GM21528 (cell line): ENCODE data around the gene TCEANC2.

Experiments
- ATAC-seq: cut with Tn5 transposase; IDR thresholded peaks from one replicate; pipeline ENCODE4 v1.9.1; 2021; ENCODE audit warnings: mild to moderate bottlenecking, moderate library complexity; ENCODE audit not compliant: unreplicated experiment, low FRiP score

Gene TCEANC2

DNA sequence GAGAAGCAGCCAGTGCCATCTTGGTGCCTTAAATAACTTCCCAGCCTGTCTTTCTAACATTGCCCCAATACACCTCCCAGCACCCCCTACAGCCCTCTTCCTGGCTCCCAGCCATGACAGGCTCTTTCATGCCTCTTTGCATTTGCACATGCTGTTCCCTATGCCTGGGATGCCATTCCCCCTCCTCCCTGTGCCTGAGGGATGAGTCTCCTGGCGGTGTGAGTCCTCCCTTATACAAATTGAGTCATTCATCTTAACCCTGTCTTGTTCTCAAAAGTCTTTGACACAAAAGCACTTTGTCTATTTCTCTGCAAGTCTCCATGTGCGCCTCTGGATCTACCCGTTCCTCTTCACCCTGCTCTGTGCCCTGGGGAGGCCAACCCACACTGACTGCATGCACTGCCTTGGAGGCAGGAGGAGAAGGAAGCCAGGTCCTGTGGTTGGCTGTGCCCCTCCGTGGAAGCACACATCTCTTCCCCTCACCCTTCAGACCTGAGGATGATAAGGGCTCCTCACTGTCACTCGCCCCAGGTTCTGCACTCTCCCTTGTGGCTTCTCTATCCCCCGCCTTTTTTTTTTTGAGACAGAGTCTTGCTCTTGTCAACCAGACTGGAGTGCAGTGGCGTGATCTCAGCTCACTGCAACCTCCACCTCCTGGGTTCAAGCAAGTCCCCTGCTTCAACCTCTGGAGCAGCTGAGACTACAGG, 74.3 kb downstream of the TCEANC2 start:
- ATAC-seq = no peak

GRCh38 chr1:54129858-54130257, 76.5 kb downstream of the TCEANC2 start:
- no peak for ATAC-seq

GRCh38 chr1:54131419-54131818, 78.0 kb downstream of the TCEANC2 start:
- no peak for ATAC-seq

- no peak for ATAC-seq
These were observed 79.1 kb downstream of the TCEANC2 start for GRCh38 chr1:54132495-54132894.

DNA sequence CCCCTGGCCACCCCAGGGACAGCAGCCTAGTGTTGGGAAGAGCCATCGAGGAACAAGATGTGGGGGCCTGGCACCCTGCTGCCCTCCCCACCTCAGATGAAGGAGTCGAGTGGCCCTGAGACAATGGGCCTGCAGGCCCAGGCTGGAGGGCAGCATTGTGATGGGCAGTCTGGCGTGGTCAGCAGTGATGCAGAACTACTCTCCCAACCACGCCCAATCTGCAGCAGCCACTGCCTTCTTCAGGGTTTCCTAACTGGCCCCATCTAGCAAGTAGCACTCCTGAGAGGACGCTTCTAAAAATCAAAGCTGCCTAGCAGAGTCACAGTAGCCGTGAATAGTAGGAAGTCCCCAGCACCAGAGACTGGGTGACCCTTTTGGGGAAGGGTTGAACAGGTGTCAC, 80.9 kb downstream of the TCEANC2 start:
- no peak for ATAC-seq

GRCh38 chr1:54135436-54136120, 82.2 kb downstream of the TCEANC2 start:
- ATAC-seq = no peak

- ATAC-seq = no peak
These were observed 83.0 kb downstream of the TCEANC2 start for GRCh38 chr1:54136269-54136896.

GRCh38 chr1:54136963-54137533, 83.6 kb downstream of the TCEANC2 start:
- no peak for ATAC-seq

- ATAC-seq = no peak
These were observed 84.2 kb downstream of the TCEANC2 start for GRCh38 chr1:54137534-54138061.

DNA sequence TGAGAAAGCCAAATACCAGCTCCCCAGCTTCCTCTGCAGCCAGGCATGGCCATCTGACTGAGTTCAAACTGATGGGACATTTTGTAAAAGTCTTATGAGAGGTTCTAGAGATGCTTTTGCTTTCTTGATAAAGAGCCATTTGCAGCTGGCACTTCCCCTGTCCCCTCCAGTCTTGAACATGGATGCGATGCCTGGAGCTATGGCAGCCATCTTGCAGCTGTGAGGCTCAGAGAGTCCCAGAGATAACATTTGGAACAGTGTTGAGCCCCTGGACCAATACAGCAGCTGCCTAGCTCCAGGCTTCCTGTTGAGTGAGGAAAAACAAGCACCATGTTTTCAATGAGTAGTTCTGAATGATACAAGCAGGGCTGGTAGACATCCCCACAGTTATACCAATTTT, 85.6 kb downstream of the TCEANC2 start:
- no peak for ATAC-seq

- ATAC-seq = no peak
These were observed 86.3 kb downstream of the TCEANC2 start for GRCh38 chr1:54139711-54140110.

GRCh38 chr1:54142146-54142900, 88.9 kb downstream of the TCEANC2 start:
- no peak for ATAC-seq

DNA sequence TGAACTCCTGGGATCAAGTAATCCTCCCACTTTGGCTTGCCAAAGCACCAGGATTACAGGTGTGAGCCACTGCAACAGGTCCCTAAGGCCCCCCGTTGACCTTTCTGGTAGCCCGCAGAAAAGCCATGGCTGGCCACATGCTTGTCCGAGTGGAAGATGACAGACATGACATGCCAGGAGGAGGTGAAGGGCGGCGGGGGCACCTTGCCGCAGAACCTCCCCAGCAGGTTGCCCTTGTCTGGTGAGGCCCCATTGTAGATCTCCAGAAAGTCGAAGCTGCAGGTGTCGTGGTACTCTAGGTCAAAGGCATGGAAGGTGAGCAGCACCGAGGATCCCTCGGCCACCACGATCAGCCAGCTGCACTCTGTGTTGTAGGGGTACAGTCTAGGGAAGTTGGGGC, 91.0 kb downstream of the TCEANC2 start:
- ATAC-seq = no peak

GRCh38 chr1:54149734-54150133, 96.3 kb downstream of the TCEANC2 start:
- no peak for ATAC-seq

DNA sequence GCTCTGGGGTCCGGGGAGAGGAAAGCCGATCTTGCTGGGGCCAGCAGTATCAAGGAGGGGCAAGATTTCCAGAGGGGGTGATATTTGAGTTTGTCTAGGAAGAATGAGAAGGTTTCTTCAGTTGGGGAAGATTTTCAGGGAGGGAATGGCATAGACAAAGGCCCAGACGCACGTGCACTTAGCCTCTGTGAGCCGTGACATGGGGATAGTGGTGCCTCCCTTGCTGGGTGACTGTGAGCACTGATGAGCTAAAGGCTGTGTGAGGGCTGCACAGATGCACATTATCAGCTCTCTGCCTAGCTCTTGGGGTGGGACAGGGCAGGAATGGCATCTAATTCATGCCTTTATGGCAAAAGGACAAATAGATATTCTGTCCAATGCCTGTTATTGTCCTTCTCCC, 97.6 kb downstream of the TCEANC2 start:
- no peak for ATAC-seq

DNA sequence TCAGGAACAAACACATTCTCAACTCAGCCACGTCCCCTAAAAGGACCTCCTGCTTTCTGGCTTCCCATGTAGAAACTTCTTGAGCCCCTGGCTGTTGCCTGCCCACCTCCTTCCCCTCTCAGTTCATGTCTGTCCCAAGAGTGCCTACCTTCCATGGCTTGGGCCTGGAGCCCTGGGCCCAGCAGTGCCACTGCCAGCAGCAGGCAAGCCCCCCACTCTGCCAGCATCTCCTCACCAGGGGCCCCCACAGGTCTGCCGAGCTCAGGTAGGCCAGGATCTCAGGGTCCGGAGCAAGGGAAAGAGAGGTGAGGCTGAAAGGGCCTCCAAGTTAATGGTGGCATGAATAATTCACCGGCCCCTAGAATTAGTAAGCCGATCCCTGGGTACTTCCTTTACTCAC, 99.3 kb downstream of the TCEANC2 start, which contains the start of gene CDCP2:
CDCP2 (minus strand) TSS at position 305 of the 400 bp plus-strand sequence; CDS start at position 227, 78 bp downstream.
- no peak for ATAC-seq

GRCh38 chr1:54153535-54154439, 100.4 kb downstream of the TCEANC2 start:
- ATAC-seq = no peak
